GM08714 (cell line): ENCODE results near the gene OR4D1.

Experiments used
- H3K4me3 ChIP-seq: fragments of 200-500 bp; sonication (Bioruptor generic); 2 replicates; pipeline ENCODE4 v1.5.1; 2014; ENCODE audit warnings: mild to moderate bottlenecking, low read length, inconsistent platforms
- ZNF274 ChIP-seq: IDR thresholded peaks from 2 replicates; pipeline ENCODE4 v1.6.1; 2012; ENCODE audit warnings: mild to moderate bottlenecking, low read depth, low read length

Gene OR4D1

GRCh38 chr17:58193641-58194255 lies 45.6 kb downstream of the OR4D1 start:
- TF ChIP-seq ZNF274 = no peak
- H3K4me3 ChIP-seq = no peak overlapping the region

GRCh38 chr17:58195518-58196123 lies 47.4 kb downstream of the OR4D1 start:
- TF ChIP-seq ZNF274 = no peak
- H3K4me3 ChIP-seq = no peak overlapping the region

- no peak overlapping the region for H3K4me3 ChIP-seq
- TF ChIP-seq ZNF274 = no peak
These were observed 48.4 kb downstream of the OR4D1 start for GRCh38 chr17:58196610-58197009.

GRCh38 chr17:58200024-58200633 lies 51.9 kb downstream of the OR4D1 start:
- no peak for TF ChIP-seq ZNF274
- H3K4me3 ChIP-seq = no peak overlapping the region

GRCh38 chr17:58202859-58203258 lies 54.7 kb downstream of the OR4D1 start:
- TF ChIP-seq ZNF274 = no peak
- H3K4me3 ChIP-seq = no peak overlapping the region

- no peak for TF ChIP-seq ZNF274
- no peak overlapping the region for H3K4me3 ChIP-seq
These were observed 56.6 kb downstream of the OR4D1 start for GRCh38 chr17:58204796-58205195.

- no peak for TF ChIP-seq ZNF274
- no peak overlapping the region for H3K4me3 ChIP-seq
These were observed 57.8 kb downstream of the OR4D1 start for GRCh38 chr17:58205936-58206335.

GRCh38 chr17:58207451-58207850 lies 59.3 kb downstream of the OR4D1 start:
- no peak for TF ChIP-seq ZNF274
- H3K4me3 ChIP-seq = no peak overlapping the region

GRCh38 chr17:58208344-58208743 lies 60.2 kb downstream of the OR4D1 start:
- no peak for TF ChIP-seq ZNF274
- H3K4me3 ChIP-seq = no peak overlapping the region
